Inferior parietal cortex (tissue), 1 donor: Measurements from ENCODE around the gene SMC6.

Experiments used
- DNase-seq: peaks from one replicate; pipeline ENCODE4 v3.0.0-alpha.2; 2016; ENCODE audit errors: extremely low spot score

Gene SMC6

DNA sequence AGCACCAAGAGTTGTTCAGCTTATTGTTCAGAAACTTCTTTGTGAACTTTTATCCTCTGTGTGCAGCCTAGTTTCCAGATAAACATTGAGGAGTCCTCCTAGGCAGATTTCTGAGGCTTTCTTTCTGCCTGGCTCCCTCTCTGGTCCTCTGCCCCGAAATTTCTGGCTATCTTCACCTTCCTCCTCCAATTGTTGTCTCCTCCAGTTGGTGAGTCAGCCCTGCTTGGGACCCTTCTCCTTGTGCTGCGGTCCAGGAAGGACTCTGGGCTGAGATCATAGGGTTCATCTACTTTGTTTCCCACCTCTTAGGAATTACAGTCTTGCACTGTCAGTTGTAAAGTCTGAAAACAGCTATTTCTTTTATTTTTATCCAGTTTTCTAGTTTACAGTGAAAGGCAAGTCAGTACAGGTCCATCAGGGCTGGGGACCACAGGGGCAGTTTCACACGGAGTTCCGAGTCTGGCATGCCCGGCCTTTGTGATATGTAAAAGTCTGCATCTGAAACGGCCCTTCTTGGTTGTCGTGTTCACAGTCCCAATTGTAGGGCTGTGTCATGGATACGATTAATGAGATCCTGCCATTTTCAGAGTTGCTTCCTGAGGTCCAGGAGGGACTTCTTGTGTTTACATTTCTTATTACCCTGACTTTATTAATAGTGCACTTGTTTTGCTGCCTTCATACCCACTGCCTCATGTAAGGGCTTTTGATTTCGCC lies 100.8 kb downstream of the SMC6 start:
- no peak for DNase-seq

- no peak for DNase-seq
These were observed 104.6 kb downstream of the SMC6 start for GRCh38 chr2:17649026-17649425.

- no peak for DNase-seq
These were observed 105.0 kb downstream of the SMC6 start for GRCh38 chr2:17648581-17648980.

GRCh38 chr2:17646838-17647701 lies 106.5 kb downstream of the SMC6 start:
- DNase-seq: no peak

DNA sequence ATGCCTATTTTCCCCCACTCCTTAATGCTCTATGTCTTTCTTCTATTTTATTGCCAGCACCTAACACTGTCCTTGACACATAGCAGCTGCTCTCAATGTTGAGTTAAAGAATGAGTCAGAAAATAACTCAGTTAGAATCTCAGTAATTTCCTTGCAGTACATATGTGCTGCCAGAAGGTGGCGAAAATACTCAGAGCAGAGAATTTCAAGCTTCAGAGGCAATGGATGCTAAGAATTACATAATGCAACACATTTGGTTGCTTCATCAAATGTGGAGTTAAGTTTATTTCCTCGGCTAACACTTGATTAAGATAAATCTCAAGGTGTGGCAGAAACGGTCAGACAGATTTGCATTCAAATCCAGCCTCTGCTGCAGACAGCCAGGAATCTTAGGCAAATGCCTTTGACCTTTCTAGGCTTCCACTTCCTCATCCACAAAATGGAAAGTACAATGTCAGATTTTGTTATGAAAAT lies 107.5 kb downstream of the SMC6 start:
- DNase-seq: peak; percentile 87

GRCh38 chr2:17644997-17645720 lies 108.5 kb downstream of the SMC6 start:
- DNase-seq: no peak

- peak; percentile 66 for DNase-seq
These were observed 110.5 kb downstream of the SMC6 start for GRCh38 chr2:17643031-17643615.

DNA sequence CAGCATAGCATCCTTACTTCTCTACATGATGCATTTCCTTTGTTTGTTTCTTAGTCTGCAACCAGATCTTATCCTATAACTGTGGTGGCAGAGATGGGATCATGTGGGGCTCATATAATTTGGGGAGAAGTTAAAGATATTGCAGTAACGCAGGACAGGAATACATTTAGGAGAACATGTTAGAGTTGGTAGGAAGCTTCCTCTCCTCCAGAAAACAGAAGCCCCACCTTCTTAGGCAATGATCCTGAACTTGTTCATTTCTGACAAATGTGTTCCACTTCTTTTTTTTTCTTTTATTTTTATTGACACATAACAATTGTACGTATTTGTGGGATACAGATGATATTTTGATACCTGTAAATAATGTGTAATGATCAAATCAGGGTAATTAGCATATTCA lies 113.2 kb downstream of the SMC6 start:
- no peak for DNase-seq

DNA sequence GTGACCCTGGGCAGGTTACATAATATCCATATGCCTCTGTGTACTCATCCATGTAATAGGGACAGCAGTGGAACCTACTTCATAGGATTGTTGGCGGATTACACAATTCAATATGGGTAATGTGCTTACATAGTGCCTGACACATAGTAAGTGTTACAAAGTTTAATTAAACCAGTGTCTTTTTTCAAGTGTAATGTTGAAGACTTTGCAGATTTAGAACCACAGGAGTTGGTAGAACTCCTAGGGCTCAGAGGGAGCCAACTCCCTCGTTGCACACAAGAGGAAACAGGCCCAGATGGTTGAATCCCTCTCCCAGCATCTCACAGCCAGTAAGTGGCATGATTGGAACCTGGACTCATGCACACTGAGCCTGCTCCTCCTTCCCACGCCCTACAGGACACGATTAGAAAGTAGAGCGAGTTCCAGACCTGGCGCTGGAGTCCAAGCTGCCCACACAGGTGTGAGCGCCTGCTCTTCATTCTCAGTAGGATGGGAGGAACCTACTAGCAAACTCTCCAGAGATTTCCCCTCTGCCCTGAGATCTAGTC lies 115.3 kb downstream of the SMC6 start:
- no peak for DNase-seq

- no peak for DNase-seq
These were observed 116.3 kb downstream of the SMC6 start for GRCh38 chr2:17637131-17637906.

DNA sequence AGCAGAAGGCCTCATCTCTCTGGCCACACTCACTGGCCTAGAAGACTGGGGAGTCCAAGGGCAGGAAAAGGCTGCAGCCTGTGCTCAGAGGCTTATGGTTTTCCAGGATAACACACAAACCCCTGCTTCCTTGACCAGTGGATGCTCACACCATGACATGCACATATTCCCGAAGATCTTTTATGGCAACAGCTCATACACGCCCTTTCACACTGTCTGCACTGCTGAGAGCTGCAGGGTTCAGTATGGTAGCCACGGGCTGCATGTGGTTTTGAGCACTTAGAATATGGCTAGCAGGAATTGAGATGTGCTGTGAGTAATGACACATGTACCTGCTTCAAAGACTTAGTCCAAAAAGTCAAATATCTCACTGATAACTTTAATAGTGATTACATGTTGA lies 117.4 kb downstream of the SMC6 start:
- no peak for DNase-seq

DNA sequence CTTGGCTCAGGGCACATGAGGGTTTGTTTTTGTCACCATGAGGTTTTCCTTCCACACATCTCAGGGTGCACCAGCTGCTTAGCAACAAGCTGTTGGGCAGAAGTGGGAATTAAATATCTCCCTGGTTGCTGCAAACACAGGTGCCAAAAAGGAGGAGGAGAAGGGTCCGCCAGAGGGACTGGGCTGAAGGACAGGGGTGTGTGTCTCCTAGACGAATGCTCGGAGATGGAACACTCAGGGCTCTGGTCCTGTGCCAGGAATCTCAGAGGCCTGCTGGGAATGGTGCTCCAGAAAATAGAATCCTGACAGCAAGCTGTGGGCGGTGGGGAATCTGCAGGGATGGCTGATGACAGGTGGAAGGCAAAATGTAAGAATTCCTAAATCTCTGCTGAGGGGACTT lies 118.6 kb downstream of the SMC6 start:
- peak; percentile 53 for DNase-seq

GRCh38 chr2:17630089-17630488 lies 123.5 kb downstream of the SMC6 start:
- DNase-seq: no peak

DNA sequence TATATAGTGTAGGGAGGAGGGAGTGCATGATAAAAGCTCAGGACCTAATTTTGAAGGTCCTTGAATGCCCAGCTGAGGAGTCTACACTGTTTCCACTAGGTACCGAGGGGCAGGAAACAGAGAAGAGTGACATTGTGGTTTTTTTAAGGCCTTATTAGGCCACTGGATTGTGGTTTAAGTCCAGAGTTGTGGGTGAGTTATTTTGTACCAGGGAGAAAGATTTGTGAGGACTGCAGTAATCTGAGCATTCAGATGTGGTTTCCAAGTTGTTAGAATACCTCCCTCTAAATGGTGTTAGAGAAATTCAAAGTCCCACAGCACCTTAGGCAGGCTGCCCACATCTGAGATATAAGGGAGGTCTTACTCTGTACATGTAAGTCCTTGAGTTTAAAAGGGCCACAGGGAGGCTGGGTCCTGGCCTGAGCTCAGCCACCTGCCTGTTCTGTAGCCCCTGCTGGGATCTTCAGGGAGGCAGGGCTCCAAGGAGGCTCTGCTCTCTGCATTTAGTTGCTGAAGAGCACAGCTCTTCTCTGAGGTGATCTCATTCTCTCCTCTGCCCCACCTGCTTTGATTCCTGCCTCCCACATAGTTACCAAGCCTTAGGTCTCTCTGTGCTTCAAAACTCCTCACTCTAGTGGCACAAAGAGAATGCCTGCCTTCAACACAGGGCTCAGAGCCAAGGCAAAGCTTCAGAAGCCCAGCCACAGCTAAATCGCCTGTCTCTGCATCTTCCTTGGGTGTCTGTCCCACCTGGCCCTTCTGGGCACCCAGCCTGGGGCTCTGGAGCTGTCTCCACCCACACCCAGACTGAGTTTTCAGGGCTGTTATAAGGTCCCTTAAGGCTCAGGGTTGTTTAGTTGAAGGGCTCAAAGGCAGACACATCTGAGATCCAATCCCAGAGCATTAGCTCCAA lies 125.0 kb downstream of the SMC6 start:
- no peak for DNase-seq

DNA sequence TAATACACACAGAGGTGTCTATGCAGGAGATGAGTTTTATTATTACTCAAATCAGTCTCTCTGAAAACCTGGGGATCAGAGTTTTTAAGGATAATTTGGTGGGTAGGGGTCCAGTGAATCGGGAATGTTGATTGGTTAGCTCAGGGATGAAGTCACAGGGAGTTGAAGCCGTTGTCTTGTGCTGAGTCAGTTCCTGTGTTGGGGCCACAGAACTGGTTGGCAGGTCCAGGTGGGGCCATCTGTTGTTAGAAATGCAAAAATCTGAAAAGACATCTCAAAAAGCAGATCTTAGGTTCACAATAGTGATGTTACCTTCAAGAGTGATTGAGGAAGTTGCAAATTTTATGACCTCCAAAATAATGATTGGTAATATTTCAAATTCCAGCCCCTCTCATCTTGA lies 126.2 kb downstream of the SMC6 start:
- no peak for DNase-seq

GRCh38 chr2:17626986-17627385 lies 126.6 kb downstream of the SMC6 start:
- DNase-seq: no peak

- DNase-seq: no peak
These were observed 128.2 kb downstream of the SMC6 start for GRCh38 chr2:17625446-17625845.

- DNase-seq: no peak
These were observed 131.8 kb downstream of the SMC6 start for GRCh38 chr2:17621781-17622180.

DNA sequence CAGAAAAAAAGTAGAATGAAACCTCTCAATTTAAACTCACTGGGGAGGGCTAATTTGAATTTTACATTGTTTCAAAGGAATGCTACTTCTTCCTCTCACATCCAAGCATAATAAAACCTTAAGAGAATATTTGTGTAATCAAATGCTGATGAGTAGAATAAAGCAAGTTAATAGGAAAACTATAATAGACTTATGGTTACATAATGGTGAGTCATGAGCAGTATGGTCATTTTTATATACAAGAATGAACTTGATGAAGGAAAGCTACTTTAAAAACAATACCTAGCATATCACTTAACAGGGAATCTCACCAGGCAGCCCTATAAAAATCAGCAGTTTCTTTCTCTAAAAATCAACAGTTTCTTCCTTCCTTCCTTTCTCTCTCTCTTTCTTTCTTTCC lies 132.8 kb downstream of the SMC6 start:
- DNase-seq: no peak

DNA sequence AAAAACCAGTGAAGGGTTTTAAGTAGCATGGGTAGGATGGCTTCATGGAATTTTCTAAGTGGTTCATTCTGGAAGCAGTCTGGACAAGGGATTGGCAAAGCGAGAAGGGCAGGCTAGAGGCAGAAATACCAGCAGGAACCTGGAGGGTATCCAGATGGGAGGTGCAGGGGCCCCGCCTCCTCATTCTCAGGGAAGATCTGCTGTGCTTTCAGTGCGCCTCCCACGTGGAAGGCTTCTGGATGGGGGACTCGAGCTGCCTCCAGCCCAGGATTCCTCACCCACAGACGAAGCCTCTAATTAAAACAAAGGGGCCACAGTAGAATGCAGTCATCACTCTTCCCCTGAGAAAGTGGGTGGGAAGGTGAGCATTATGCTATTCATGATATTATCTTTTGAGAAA lies 133.3 kb downstream of the SMC6 start:
- DNase-seq: peak; percentile 40
